Measurements from ENCODE around the gene DTX2. TPM values are rescaled to one million over a fixed set of nuclear protein-coding genes. Genes with fewer than 3 reads are reported as not detected.
"Not testable (repeated sequence)": the region's sequence is repeated elsewhere in the genome, so short reads cannot be mapped to it uniquely, and the experiment has no call there.

Gene DTX2
- total and polyA plus RNA-seq, 2 donors = 7.8 to 20.2 TPM

DNA sequence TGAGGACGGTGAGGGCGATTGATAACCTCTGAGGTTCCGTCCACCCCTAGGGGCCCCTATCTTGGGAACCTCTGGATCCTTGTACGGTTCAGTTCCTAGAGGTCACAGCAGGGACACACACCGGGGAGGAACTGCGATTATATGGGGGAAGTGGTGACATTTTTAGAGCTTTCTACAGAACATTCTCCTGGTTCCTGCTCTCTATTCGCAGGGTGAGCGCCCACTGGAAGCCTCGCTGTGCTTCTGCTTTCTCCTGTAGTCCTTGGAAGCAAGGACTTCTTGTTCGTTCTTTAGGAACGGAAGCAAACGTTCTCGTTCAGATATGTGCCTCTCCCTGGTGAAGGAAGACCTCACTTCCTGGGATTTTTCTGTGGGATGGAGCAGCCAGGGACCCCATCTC is 26.5 kb downstream of the DTX2 start:
- H3K27ac ChIP-seq (ENCODE audit: low read depth); H3K4me3 ChIP-seq (ENCODE audit: low read depth, low read length); H3K4me1 ChIP-seq (ENCODE audit: insufficient read depth); DNase-seq (ENCODE audit: extremely low spot score); H3K36me3 ChIP-seq (ENCODE audit: insufficient read depth): not testable (repeated sequence)
- WGBS = 80% methylated on average over 7 of the region's 13 CpGs

DNA sequence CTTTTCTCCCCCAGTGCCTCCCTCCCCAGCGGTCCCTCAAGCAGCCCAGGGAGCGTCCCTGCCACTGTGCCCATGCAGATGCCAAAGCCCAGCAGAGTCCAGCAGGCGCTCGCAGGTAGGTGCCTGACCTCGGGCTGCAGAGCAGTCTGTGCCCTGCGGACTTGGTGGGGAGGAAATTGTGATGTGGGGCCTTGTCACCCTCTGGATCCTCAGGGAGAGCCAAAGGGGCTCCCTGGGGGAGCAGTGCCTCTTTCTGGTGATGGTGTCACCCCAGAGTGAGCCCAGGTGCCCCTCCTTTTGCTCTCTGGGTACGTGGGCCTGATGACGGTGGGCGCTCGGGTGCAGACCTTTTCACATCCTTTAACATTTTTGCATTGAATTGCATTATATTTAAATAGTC is 30.6 kb downstream of the DTX2 start:
- not testable (repeated sequence) for H3K4me3 ChIP-seq (ENCODE audit: low read depth, low read length); H3K4me1 ChIP-seq (ENCODE audit: insufficient read depth); H3K36me3 ChIP-seq (ENCODE audit: insufficient read depth); DNase-seq (ENCODE audit: extremely low spot score); H3K27ac ChIP-seq (ENCODE audit: low read depth)
- WGBS = 99% methylated on average over 4 of the region's 10 CpGs

DNA sequence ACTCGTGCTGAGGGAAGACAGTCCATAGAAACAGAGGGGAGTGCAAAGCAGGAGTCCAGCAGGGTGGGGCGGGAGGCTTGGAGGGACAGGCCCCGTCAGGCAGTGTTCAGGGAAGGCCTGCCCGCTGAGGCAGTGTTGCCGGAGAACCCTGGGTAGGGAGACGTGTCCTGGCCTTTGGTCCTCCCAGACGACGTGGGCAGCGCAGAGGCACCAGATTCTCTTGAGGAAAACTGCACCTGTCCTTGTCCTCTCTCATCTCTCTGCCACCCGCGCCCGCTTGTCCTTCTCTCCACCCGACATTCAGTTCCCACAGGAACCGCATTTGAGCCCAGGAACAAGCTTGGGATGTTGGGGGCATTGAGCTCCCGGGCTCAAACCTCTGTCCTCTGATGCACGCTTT is 34.2 kb downstream of the DTX2 start:
- not testable (repeated sequence) for H3K4me3 ChIP-seq (ENCODE audit: low read depth, low read length); H3K36me3 ChIP-seq (ENCODE audit: insufficient read depth); H3K4me1 ChIP-seq (ENCODE audit: insufficient read depth); H3K27ac ChIP-seq (ENCODE audit: low read depth); DNase-seq (ENCODE audit: extremely low spot score)
- 90% methylated on average over 16 of the region's 16 CpGs for WGBS

DNA sequence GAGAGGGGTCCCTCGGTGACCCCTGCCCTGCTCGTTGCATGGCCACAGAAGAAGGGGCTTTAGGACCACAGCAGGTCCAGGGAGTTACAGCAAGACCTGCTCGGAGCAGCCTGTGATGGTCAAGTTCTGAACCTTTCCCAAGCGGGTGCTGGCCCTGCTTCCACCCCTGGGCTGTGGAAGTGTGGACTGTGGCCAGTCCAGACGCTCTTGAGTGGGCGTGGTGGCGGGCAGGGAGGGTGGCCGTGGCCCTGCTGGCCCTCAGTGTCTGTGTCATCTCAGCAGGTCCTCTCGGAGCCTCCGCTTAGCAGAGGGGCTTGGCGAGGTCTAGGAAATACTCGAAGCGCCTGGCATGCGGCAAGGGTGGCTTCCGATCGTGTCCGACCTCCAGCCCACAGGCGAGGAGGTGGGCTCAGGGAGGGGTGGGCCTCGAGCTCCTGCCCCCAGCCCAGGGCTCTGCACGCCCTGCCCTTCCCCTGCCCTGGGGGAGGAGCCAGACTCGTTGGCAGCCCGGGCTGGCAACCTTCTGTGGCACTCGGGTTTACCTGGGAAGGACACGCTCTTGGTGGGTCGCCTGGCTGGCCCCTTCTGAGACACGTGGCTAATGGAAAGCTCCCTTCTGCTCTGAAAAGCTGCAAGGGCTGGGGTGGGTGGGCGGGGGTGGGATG is 36.5 kb downstream of the DTX2 start:
- H3K36me3 ChIP-seq (ENCODE audit: insufficient read depth); H3K4me1 ChIP-seq (ENCODE audit: insufficient read depth); H3K27ac ChIP-seq (ENCODE audit: low read depth); H3K4me3 ChIP-seq (ENCODE audit: low read depth, low read length); DNase-seq (ENCODE audit: extremely low spot score): not testable (repeated sequence)
- 81% methylated on average over 12 of the region's 27 CpGs for WGBS

DNA sequence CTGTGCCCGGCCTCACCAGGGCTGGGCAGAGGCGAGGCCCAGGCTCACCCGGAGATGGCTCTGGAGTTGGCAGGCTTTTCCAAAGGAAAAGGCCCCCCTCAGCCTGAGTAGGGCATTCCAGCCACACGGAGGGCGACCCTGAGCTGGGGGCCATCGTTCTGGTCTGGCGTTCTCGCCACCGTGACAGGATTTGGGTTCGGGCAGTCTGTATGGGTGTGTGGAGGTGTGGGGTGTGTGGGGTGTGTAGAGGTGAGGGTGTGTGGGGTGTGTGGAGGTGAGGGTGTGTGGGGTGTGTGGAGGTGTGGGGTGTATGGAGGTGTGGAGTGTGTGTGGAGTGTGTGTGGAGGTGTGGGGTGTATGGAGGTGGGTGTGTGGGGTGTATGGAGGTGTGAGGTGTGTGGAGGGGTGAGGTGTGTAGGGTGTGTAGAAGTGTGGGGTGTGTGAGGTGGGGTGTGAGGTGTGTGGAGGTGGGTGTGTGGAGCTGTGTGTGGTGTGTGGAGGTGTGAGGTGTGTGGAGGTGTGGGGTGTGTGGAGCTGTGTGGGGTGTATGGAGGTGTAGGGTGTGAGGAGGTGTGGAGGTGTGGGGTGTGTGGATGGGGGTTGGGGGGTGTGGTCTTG is 37.2 kb downstream of the DTX2 start:
- not testable (repeated sequence) for H3K36me3 ChIP-seq (ENCODE audit: insufficient read depth); H3K4me1 ChIP-seq (ENCODE audit: insufficient read depth); DNase-seq (ENCODE audit: extremely low spot score); H3K4me3 ChIP-seq (ENCODE audit: low read depth, low read length); H3K27ac ChIP-seq (ENCODE audit: low read depth)
- 84% methylated on average over 7 of the region's 10 CpGs for WGBS

DNA sequence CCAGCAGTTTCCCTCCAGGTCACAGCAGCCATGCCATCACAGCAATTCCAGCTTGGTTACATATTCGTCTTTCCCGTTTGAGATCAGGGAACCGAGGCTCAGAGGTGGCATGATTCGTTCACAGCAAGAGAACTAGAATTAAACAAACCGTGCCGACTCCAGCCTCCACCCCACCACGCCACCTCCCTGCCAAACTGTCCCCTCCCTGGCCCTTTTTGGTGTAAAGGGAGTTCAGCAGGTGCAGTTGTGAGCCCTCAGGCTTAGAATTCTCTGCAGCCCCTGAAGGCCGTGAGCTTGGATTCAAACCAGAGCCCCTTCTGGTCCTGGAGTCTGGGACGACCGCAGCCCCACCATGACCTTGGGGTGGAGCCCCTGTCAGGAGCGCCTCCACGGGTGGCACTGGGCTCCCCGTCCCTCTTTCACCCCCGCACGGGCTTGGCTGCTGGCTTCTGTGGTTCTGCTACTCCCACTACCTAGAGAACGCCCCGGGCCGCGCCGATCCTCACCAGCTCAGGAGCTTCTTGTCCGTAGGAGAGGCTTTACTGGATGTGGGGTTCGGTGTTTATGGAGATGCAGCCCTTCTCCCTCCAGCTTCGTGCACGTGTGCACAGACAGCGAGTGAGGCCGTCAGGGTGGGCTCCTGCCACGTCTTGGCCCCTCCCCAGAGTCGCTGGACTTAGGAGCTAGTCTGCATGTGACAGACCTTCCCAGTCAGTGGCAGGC is 37.9 kb downstream of the DTX2 start:
- H3K36me3 ChIP-seq (ENCODE audit: insufficient read depth); H3K27ac ChIP-seq (ENCODE audit: low read depth); DNase-seq (ENCODE audit: extremely low spot score); H3K4me1 ChIP-seq (ENCODE audit: insufficient read depth); H3K4me3 ChIP-seq (ENCODE audit: low read depth, low read length): not testable (repeated sequence)
- 67% methylated on average over 16 of the region's 28 CpGs for WGBS

DNA sequence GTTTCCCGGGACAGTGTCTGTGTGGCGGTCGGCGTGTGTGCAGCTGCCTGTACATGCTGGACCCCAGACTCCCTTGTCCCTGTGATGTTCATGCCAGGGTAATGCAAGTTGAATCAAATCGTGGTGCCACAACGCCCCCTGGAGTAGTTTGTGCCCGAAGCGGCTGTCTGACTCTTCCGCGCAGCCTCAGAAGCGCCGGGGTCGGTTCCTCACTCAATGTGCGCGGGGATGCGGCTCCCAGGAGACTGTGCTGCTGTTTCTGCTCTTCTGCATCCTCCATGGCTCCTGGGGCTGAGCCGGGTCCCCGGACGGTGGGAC is 38.4 kb downstream of the DTX2 start:
- DNase-seq (ENCODE audit: extremely low spot score); H3K4me1 ChIP-seq (ENCODE audit: insufficient read depth); H3K27ac ChIP-seq (ENCODE audit: low read depth); H3K36me3 ChIP-seq (ENCODE audit: insufficient read depth); H3K4me3 ChIP-seq (ENCODE audit: low read depth, low read length): not testable (repeated sequence)
- 52% methylated on average over 5 of the region's 19 CpGs for WGBS

DNA sequence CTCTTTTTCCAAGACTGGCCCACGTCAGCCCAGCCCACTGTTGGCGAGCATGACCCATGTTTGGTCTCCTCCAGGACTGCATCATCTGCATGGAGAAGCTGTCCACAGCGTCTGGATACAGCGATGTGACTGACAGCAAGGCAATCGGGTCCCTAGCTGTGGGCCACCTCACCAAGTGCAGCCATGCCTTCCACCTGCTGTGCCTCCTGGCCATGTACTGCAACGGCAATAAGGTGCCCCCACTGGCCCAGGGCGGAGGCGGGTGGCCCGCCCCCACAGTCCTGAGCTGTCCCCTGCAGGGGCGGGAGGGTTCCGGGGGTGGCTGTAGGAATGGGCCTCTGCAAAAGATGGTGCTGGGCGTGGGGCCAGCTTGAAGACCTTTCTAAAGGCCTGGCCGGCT is 40.7 kb downstream of the DTX2 start:
- not testable (repeated sequence) for DNase-seq (ENCODE audit: extremely low spot score); H3K27ac ChIP-seq (ENCODE audit: low read depth); H3K36me3 ChIP-seq (ENCODE audit: insufficient read depth); H3K4me1 ChIP-seq (ENCODE audit: insufficient read depth); H3K4me3 ChIP-seq (ENCODE audit: low read depth, low read length)
- 83% methylated on average over 13 of the region's 13 CpGs for WGBS

DNA sequence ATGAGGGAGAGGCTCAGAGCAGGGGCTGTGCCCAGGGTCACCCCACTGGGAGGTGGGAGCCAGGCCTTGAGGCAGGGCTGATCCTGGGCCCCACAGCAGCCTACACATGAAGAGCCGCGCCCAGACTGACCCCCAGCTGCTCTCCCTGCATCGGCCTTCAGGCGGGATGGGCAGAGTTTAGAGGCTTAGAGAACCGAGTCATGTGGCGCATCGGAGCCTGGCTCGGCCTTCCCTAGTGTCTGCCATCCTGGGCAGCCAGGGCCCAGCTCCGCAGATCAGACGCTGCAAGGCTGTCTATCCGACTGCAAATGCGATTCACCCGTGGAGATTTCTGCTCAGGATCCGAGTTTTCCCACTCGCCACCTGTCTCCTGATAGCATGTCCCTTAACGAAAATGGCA is 41.3 kb downstream of the DTX2 start:
- not testable (repeated sequence) for H3K36me3 ChIP-seq (ENCODE audit: insufficient read depth); H3K27ac ChIP-seq (ENCODE audit: low read depth); DNase-seq (ENCODE audit: extremely low spot score); H3K4me3 ChIP-seq (ENCODE audit: low read depth, low read length); H3K4me1 ChIP-seq (ENCODE audit: insufficient read depth)
- WGBS = 90% methylated on average over 16 of the region's 16 CpGs

DNA sequence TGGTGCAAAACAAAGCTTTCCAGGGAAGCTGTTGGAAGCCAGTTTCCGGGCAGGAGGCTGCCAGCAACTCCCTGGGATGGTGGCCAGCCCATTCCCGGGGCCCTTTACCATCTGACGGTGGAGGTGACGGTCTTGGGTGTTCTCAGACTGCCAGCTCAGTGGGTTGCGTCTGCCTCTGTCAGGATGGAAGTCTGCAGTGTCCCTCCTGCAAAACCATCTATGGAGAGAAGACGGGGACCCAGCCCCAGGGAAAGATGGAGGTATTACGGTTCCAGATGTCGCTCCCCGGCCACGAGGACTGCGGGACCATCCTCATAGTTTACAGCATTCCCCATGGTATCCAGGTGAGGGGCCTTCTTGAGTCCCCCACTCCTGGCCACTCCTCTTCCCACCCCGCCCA is 41.7 kb downstream of the DTX2 start:
- H3K4me1 ChIP-seq (ENCODE audit: insufficient read depth); DNase-seq (ENCODE audit: extremely low spot score); H3K4me3 ChIP-seq (ENCODE audit: low read depth, low read length); H3K36me3 ChIP-seq (ENCODE audit: insufficient read depth); H3K27ac ChIP-seq (ENCODE audit: low read depth): not testable (repeated sequence)
- WGBS = 89% methylated on average over 12 of the region's 12 CpGs

DNA sequence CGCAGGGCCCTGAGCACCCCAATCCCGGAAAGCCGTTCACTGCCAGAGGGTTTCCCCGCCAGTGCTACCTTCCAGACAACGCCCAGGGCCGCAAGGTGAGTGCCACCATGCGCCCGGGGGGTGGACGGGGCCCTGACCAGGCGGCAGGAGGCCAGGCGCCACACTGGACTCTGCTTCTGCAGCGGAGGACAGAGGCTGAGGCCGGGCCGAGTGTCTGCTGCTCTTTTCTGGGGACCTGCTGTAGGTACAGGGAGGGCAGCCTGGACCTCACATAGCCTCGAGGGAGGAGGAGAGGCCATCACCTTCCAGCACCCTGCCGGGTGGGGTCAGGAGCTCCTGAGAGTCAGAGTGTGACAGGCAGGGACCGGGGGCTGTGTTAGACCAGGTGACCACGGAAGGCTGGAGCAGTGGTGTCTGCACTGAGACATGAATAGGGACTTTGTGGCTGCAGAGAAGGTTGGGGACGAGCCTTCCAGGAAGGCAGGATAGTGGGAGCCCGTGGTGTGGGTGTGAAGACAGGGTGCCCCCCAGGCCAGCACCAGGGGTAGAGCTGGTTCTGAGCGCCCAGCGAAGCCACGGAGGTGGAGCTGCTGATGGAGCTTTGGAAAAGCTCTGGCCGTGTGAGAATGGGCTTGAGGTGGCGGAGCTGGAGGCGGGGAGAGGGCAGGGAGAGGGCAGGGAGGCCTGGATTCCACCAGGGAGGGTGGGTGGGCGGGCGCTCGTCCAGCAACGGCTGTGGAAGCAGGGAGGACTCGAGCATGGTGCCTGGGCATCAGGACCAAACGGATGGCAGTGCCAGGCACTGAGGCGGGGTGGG is 43.0 kb downstream of the DTX2 start:
- not testable (repeated sequence) for H3K4me1 ChIP-seq (ENCODE audit: insufficient read depth); H3K36me3 ChIP-seq (ENCODE audit: insufficient read depth); H3K4me3 ChIP-seq (ENCODE audit: low read depth, low read length); DNase-seq (ENCODE audit: extremely low spot score); H3K27ac ChIP-seq (ENCODE audit: low read depth)
- 84% methylated on average over 23 of the region's 33 CpGs for WGBS

DNA sequence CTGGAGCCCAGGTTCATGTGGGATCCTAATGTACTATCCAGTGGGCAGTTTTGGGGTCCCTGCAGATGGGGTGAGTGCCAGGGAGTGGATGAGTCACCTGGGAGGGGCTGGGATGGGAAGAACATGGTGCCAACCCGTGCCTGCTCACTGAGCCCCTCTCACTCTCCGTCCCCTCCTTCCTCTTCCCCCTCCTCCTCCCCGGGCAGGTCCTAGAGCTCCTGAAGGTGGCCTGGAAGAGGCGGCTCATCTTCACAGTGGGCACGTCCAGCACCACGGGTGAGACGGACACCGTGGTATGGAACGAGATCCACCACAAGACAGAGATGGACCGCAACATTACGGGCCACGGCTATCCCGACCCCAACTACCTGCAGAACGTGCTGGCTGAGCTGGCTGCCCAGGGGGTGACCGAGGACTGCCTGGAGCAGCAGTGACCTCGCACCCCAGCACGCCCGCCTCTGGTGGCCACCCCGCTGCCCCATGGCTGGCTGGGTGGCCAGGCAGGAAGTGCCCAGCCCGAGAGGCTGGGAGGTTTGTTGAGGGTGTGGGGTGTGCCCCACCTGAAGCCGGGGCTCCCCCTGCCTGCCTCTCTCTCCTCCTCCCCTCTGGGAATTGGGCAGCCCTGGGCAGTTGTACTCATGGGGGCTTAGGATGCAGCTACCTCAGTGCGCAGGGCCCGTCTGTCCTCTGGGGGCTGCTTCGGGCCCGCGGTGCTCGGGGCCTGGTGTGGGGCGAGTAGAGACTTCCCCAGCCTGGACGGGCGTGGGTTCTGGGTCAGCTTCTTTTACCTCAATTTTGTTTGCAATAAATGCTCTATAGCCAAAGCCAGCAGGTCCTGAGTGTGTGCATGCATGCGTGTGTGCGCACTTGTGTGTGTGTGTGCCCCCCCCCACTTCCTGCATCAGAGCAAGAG is 43.9 kb downstream of the DTX2 start:
- no peak overlapping the region for H3K4me3 ChIP-seq (ENCODE audit: low read depth, low read length)
- no peak for DNase-seq (ENCODE audit: extremely low spot score)
- WGBS = 91% methylated on average over 32 of the region's 32 CpGs
- no peak overlapping the region for H3K27ac ChIP-seq (ENCODE audit: low read depth)
- H3K36me3 ChIP-seq (ENCODE audit: insufficient read depth) = peaks cover 6% of the 10 kb centered on the region
- no peaks in the 10 kb centered on the region for H3K4me1 ChIP-seq (ENCODE audit: insufficient read depth)

DNA sequence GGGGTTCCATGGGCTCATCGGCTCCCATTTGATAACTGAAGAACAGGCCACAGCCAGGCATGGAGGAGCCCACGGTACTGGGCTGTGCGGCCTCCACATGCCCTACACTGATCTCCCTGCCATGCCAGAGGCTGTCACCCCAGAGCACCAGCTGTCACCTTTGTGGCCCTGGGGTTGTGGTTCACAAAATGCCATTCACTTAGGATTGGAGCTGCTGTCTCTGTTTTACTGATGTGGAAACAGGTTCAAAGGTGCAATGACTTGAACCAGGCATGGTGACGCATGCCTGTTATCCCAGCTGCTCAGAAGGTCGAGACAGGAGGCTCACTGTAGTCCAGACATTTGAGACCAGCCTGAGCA is 44.6 kb downstream of the DTX2 start:
- Histone ChIP-seq H3K27ac (ENCODE audit: low read depth) (no peak overlapping the region), H3K4me1 (ENCODE audit: insufficient read depth) (no peaks in the 10 kb centered on the region), H3K4me3 (ENCODE audit: low read depth, low read length) (no peak overlapping the region), H3K36me3 (ENCODE audit: insufficient read depth) (peaks cover 6% of the 10 kb centered on the region)
- no peak for DNase-seq (ENCODE audit: extremely low spot score)
- WGBS = 84% methylated on average over 5 of the region's 5 CpGs

Data from urinary bladder (tissue), 4 donors.